ENCODE results near the gene HNRNPH2.

The HNRNPH2 gene

DNA sequence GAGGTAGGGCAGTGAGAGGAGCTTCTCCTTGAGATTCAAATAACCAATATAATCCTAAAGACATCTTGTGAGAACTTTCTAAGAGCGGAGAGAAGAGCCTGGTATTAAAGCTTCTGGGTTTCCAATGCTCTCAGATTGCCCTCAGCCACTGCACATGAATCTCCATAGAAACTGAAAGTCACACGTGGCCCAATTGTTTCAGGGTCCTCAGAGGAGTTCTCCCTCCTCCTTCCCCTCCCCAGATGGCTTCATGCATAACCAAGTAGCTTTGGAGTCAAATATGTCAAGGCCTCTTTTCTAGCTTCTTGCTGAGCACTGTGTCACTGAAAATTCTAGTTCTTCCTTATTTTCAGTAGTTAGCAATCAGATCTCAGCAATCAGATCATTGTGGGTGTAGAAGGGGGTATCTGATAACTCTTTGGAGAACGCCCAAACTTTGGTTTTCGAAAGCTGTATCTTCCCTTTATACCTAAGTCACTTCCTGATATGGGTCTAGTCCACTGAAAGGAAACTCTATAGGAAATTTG lies 24.3 kb upstream of the HNRNPH2 start:
- H3K36me3 ChIP-seq (ENCODE audit: control insufficient read depth, insufficient read depth, low read length) = no peaks in the 10 kb centered on the region
- no peak overlapping the region for H3K9ac ChIP-seq (ENCODE audit: low read depth, low read length)
- H3K4me3 ChIP-seq (ENCODE audit: low read depth, low read length) = no peak overlapping the region
- no peaks in the 10 kb centered on the region for H3K4me1 ChIP-seq (ENCODE audit: control insufficient read depth, insufficient read depth, low read length)
- no peaks in the 10 kb centered on the region for H3K27me3 ChIP-seq (ENCODE audit: control insufficient read depth, insufficient read depth, low read length)
- H3K9me3 ChIP-seq (ENCODE audit: control insufficient read depth, insufficient read depth, low read length) = peaks cover 26% of the 10 kb centered on the region
- H3K27ac ChIP-seq (ENCODE audit: low read depth, low read length) = no peak overlapping the region

- no peaks in the 10 kb centered on the region for H3K4me1 ChIP-seq (ENCODE audit: control insufficient read depth, insufficient read depth, low read length)
- H3K36me3 ChIP-seq (ENCODE audit: control insufficient read depth, insufficient read depth, low read length) = no peaks in the 10 kb centered on the region
- H3K9me3 ChIP-seq (ENCODE audit: control insufficient read depth, insufficient read depth, low read length) = peaks cover 28% of the 10 kb centered on the region
- no peak overlapping the region for H3K27ac ChIP-seq (ENCODE audit: low read depth, low read length)
- H3K4me3 ChIP-seq (ENCODE audit: low read depth, low read length) = no peak overlapping the region
- no peaks in the 10 kb centered on the region for H3K27me3 ChIP-seq (ENCODE audit: control insufficient read depth, insufficient read depth, low read length)
- H3K9ac ChIP-seq (ENCODE audit: low read depth, low read length) = no peak overlapping the region
These were observed 22.9 kb upstream of the HNRNPH2 start for GRCh38 chrX:101385026-101385684.

- H3K4me1 ChIP-seq (ENCODE audit: control insufficient read depth, insufficient read depth, low read length) = no peaks in the 10 kb centered on the region
- H3K27ac ChIP-seq (ENCODE audit: low read depth, low read length) = no peak within 1 kb of the TSS
- no peak within 1 kb of the TSS for H3K9ac ChIP-seq (ENCODE audit: low read depth, low read length)
- no peaks in the 10 kb centered on the region for H3K27me3 ChIP-seq (ENCODE audit: control insufficient read depth, insufficient read depth, low read length)
- peaks cover 27% of the 10 kb centered on the region for H3K9me3 ChIP-seq (ENCODE audit: control insufficient read depth, insufficient read depth, low read length)
- H3K36me3 ChIP-seq (ENCODE audit: control insufficient read depth, insufficient read depth, low read length) = no peaks in the 10 kb centered on the region
- no peak within 1 kb of the TSS for H3K4me3 ChIP-seq (ENCODE audit: low read depth, low read length)
These were observed 22.1 kb upstream of the HNRNPH2 start, which contains the start of gene BTK for GRCh38 chrX:101385795-101386541. BTK (minus strand) TSS chrX:101386191; CDS start chrX:101375284, 10,907 bp downstream.

DNA sequence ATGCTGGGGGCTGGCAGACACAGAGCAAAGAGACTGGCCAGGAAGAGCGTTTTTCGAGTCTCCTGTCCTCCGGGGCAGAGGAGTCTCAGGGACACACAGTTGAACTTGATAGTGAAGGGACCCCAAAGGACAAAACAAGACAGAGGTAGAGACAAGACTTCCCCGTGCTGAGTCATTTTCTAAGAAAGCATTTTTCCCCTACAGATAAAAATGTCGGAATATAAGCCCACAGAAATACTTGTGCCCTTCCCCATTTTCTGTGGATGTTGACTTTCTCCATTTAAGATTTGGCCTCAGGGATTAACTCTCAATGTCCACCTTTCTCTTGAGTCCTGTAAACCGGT lies 21.5 kb upstream of the HNRNPH2 start:
- H3K9ac ChIP-seq (ENCODE audit: low read depth, low read length) = no peak overlapping the region
- H3K36me3 ChIP-seq (ENCODE audit: control insufficient read depth, insufficient read depth, low read length) = peaks cover 3% of the 10 kb centered on the region
- H3K9me3 ChIP-seq (ENCODE audit: control insufficient read depth, insufficient read depth, low read length) = peaks cover 26% of the 10 kb centered on the region
- no peak overlapping the region for H3K27ac ChIP-seq (ENCODE audit: low read depth, low read length)
- H3K27me3 ChIP-seq (ENCODE audit: control insufficient read depth, insufficient read depth, low read length) = no peaks in the 10 kb centered on the region
- no peak overlapping the region for H3K4me3 ChIP-seq (ENCODE audit: low read depth, low read length)
- no peaks in the 10 kb centered on the region for H3K4me1 ChIP-seq (ENCODE audit: control insufficient read depth, insufficient read depth, low read length)

DNA sequence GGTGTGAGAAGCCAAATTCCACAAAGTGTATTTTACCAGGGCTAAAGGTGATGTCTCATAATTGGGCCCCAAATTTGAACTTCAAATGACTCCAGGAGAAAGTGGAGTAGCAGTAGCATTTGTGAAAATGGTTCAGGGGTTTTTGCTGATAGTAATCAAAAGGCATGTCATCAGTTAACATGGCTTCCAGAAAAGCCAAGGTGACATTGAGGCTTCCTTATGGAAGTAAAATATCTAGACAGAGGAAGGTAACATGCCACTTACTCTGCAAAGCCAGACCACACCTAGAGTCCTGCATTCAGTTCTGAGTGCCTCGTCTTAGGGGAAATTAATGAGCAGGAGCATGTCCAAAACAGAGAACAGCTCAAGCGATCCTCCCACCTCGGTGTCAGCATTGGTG lies 19.4 kb upstream of the HNRNPH2 start:
- H3K27ac ChIP-seq (ENCODE audit: low read depth, low read length) = no peak overlapping the region
- H3K4me3 ChIP-seq (ENCODE audit: low read depth, low read length) = no peak overlapping the region
- H3K4me1 ChIP-seq (ENCODE audit: control insufficient read depth, insufficient read depth, low read length) = no peaks in the 10 kb centered on the region
- peaks cover 22% of the 10 kb centered on the region for H3K36me3 ChIP-seq (ENCODE audit: control insufficient read depth, insufficient read depth, low read length)
- H3K9ac ChIP-seq (ENCODE audit: low read depth, low read length) = no peak overlapping the region
- H3K9me3 ChIP-seq (ENCODE audit: control insufficient read depth, insufficient read depth, low read length) = peaks cover 34% of the 10 kb centered on the region
- no peaks in the 10 kb centered on the region for H3K27me3 ChIP-seq (ENCODE audit: control insufficient read depth, insufficient read depth, low read length)

GRCh38 chrX:101390664-101391525 lies 17.1 kb upstream of the HNRNPH2 start, which contains the start of gene RPL36A:
RPL36A (plus strand) TSS chrX:101391011; CDS start chrX:101391044, 33 bp downstream.
- H3K4me3 ChIP-seq (ENCODE audit: low read depth, low read length) = peak within 1 kb of the TSS; percentile 76
- peaks cover 41% of the 10 kb centered on the region for H3K36me3 ChIP-seq (ENCODE audit: control insufficient read depth, insufficient read depth, low read length)
- H3K9me3 ChIP-seq (ENCODE audit: control insufficient read depth, insufficient read depth, low read length) = peaks cover 27% of the 10 kb centered on the region
- H3K4me1 ChIP-seq (ENCODE audit: control insufficient read depth, insufficient read depth, low read length) = no peaks in the 10 kb centered on the region
- H3K9ac ChIP-seq (ENCODE audit: low read depth, low read length) = peak within 1 kb of the TSS; percentile 91
- H3K27ac ChIP-seq (ENCODE audit: low read depth, low read length) = peak within 1 kb of the TSS; percentile 93
- no peaks in the 10 kb centered on the region for H3K27me3 ChIP-seq (ENCODE audit: control insufficient read depth, insufficient read depth, low read length)

GRCh38 chrX:101391831-101392230 lies 16.2 kb upstream of the HNRNPH2 start:
- peak overlapping the region; percentile 91 for H3K9ac ChIP-seq (ENCODE audit: low read depth, low read length)
- H3K27ac ChIP-seq (ENCODE audit: low read depth, low read length) = peak overlapping the region; percentile 93
- H3K36me3 ChIP-seq (ENCODE audit: control insufficient read depth, insufficient read depth, low read length) = peaks cover 48% of the 10 kb centered on the region
- H3K4me3 ChIP-seq (ENCODE audit: low read depth, low read length) = peak overlapping the region; percentile 76
- no peaks in the 10 kb centered on the region for H3K4me1 ChIP-seq (ENCODE audit: control insufficient read depth, insufficient read depth, low read length)
- no peaks in the 10 kb centered on the region for H3K27me3 ChIP-seq (ENCODE audit: control insufficient read depth, insufficient read depth, low read length)
- peaks cover 25% of the 10 kb centered on the region for H3K9me3 ChIP-seq (ENCODE audit: control insufficient read depth, insufficient read depth, low read length)

GRCh38 chrX:101393530-101394305 lies 14.3 kb upstream of the HNRNPH2 start:
- Histone ChIP-seq H3K4me3 (ENCODE audit: low read depth, low read length) (no peak overlapping the region; the same call in 1 of the 2 replicates), H3K27ac (ENCODE audit: low read depth, low read length) (peak overlapping the region; percentile 1), H3K27me3 (ENCODE audit: control insufficient read depth, insufficient read depth, low read length) (no peaks in the 10 kb centered on the region), H3K9ac (ENCODE audit: low read depth, low read length) (no peak overlapping the region), H3K4me1 (ENCODE audit: control insufficient read depth, insufficient read depth, low read length) (no peaks in the 10 kb centered on the region), H3K36me3 (ENCODE audit: control insufficient read depth, insufficient read depth, low read length) (peaks cover 52% of the 10 kb centered on the region), H3K9me3 (ENCODE audit: control insufficient read depth, insufficient read depth, low read length) (peaks cover 30% of the 10 kb centered on the region)

GRCh38 chrX:101394372-101394771 lies 13.7 kb upstream of the HNRNPH2 start:
- H3K27me3 ChIP-seq (ENCODE audit: control insufficient read depth, insufficient read depth, low read length) = no peaks in the 10 kb centered on the region
- H3K9me3 ChIP-seq (ENCODE audit: control insufficient read depth, insufficient read depth, low read length) = peaks cover 32% of the 10 kb centered on the region
- no peak overlapping the region for H3K4me3 ChIP-seq (ENCODE audit: low read depth, low read length)
- H3K9ac ChIP-seq (ENCODE audit: low read depth, low read length) = no peak overlapping the region
- H3K27ac ChIP-seq (ENCODE audit: low read depth, low read length) = no peak overlapping the region
- no peaks in the 10 kb centered on the region for H3K4me1 ChIP-seq (ENCODE audit: control insufficient read depth, insufficient read depth, low read length)
- H3K36me3 ChIP-seq (ENCODE audit: control insufficient read depth, insufficient read depth, low read length) = peaks cover 53% of the 10 kb centered on the region

- no peaks in the 10 kb centered on the region for H3K27me3 ChIP-seq (ENCODE audit: control insufficient read depth, insufficient read depth, low read length)
- H3K4me3 ChIP-seq (ENCODE audit: low read depth, low read length) = no peak overlapping the region
- no peak overlapping the region for H3K9ac ChIP-seq (ENCODE audit: low read depth, low read length)
- H3K4me1 ChIP-seq (ENCODE audit: control insufficient read depth, insufficient read depth, low read length) = no peaks in the 10 kb centered on the region
- H3K27ac ChIP-seq (ENCODE audit: low read depth, low read length) = no peak overlapping the region
- H3K36me3 ChIP-seq (ENCODE audit: control insufficient read depth, insufficient read depth, low read length) = peaks cover 64% of the 10 kb centered on the region
- H3K9me3 ChIP-seq (ENCODE audit: control insufficient read depth, insufficient read depth, low read length) = peaks cover 31% of the 10 kb centered on the region
These were observed 12.2 kb upstream of the HNRNPH2 start for GRCh38 chrX:101395789-101396188.
